HG03354 (cell line): ENCODE measurements around the gene CMTR1.
A peak's percentile ranks its signal among the peaks of the same experiment; 100 is the strongest.
"Not testable (repeated sequence)": the region's sequence is repeated elsewhere in the genome, so short reads cannot be mapped to it uniquely, and the experiment has no call there.

Experiments used
- ATAC-seq: cut with Tn5 transposase; IDR thresholded peaks from one replicate; pipeline ENCODE4 v1.9.1; 2021; ENCODE audit warnings: mild to moderate bottlenecking; ENCODE audit not compliant: unreplicated experiment, poor library complexity, severe bottlenecking

Gene CMTR1, protein sequence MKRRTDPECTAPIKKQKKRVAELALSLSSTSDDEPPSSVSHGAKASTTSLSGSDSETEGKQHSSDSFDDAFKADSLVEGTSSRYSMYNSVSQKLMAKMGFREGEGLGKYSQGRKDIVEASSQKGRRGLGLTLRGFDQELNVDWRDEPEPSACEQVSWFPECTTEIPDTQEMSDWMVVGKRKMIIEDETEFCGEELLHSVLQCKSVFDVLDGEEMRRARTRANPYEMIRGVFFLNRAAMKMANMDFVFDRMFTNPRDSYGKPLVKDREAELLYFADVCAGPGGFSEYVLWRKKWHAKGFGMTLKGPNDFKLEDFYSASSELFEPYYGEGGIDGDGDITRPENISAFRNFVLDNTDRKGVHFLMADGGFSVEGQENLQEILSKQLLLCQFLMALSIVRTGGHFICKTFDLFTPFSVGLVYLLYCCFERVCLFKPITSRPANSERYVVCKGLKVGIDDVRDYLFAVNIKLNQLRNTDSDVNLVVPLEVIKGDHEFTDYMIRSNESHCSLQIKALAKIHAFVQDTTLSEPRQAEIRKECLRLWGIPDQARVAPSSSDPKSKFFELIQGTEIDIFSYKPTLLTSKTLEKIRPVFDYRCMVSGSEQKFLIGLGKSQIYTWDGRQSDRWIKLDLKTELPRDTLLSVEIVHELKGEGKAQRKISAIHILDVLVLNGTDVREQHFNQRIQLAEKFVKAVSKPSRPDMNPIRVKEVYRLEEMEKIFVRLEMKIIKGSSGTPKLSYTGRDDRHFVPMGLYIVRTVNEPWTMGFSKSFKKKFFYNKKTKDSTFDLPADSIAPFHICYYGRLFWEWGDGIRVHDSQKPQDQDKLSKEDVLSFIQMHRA

DNA sequence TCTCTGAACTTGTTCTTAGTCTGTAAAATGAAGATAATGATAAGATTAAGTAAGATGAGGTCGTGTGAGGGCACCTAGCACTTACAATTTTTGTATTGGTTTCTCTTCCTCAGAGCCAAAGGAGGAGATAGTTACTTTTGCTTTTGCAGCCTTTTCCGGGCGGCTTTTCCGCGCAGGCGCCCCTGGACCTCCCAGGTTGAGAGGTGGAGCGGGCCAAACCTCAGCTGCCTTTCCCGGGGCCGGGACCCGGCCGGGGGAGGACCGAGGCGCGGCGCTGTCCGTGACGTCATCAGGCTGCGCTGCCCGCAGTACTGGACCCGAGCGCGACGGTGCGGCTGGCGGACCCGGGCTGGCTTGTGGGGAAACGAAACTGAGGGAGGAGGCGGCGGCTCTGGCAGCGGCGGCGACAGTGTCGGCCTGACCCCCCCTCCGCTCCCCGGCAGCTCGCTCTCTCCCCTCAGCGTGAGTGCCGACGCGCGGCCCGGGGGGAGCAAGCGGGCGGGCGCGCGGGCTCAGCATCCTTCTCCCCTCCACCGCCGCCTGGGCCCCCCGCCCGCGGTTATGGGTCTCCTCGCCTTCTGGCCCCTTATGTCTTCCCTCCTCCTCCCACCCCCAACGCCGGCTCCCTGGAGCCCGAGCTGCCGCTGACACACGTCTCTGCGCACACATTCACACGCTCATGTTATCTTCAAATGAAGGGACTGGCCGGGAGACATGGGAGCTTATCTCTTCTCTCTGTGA lies at the start of gene CMTR1:
Gene CMTR1, plus strand, starts transcription at position 306 of the 741 bp plus-strand sequence. CDS start 2,409 bp downstream, outside the sequence.
- ATAC-seq = peak; percentile 84

DNA sequence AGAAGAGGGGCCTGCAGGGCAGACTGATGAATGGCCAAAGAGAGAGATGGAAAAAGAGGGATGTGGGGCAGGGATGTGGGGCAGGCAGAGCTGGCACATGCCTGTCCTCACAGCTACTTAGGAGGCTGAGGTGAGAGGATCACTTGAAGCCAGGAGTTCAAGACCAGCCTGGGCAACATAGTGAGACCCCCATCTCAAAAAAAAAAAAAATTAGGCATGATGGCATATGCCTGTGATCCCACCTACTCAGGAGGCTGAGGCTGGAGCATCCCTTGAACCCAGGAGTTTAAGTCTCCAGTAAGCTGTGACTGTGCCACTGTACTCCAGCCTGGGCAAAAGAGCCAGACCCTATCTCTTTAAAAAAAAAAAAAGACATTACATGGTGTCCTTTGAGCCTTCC lies 44.4 kb upstream of the CMTR1 start:
- no peak for ATAC-seq

GRCh38 chr6:37389857-37390256 lies 43.2 kb upstream of the CMTR1 start:
- no peak for ATAC-seq

- ATAC-seq = no peak
Measured at GRCh38 chr6:37391120-37391519, 41.9 kb upstream of the CMTR1 start.

GRCh38 chr6:37392821-37393220 lies 40.2 kb upstream of the CMTR1 start:
- ATAC-seq = no peak

GRCh38 chr6:37393381-37393929 lies 39.6 kb upstream of the CMTR1 start:
- no peak for ATAC-seq

- ATAC-seq = no peak
Measured at GRCh38 chr6:37396571-37397180, 36.3 kb upstream of the CMTR1 start.

DNA sequence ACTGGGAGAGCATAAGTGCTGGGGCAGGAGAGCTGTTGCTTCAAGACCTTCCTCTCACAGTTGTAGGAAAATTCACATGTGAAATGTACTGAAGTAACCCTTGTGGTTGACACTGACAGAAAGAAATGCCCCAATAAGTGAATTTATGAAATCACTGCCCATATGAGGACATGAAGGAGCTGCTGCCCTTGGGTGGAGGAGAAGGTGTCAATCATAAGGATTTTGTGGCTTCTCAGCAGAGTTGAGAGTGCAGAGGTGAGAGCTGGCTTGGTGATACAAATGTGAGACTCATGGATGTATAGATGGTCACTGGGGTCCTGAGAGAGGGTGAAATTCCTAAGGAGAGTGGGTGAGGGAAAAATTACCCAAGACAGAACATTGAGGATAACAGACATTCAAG lies 33.9 kb upstream of the CMTR1 start:
- no peak for ATAC-seq

- ATAC-seq = no peak
Measured at GRCh38 chr6:37399795-37400490, 33.1 kb upstream of the CMTR1 start.

DNA sequence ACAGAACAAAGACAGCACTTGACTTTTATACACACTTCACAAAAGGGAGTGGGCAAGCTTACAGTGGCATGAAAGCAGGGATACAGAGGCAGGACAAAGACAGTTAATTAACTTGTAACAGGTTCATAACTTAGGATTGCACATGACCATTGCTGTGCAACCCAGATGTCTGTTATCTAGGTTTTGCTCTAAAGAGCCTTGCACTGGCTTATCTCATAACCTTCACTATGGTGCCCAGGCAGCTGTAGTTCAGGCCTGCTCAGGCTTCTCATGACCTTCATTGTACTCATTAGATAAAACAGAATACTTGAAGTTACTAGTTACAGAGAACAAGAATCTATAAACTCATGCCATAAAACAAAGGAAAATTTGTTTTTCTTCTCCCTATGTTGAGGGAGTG lies 31.4 kb upstream of the CMTR1 start:
- ATAC-seq = not testable (repeated sequence)

DNA sequence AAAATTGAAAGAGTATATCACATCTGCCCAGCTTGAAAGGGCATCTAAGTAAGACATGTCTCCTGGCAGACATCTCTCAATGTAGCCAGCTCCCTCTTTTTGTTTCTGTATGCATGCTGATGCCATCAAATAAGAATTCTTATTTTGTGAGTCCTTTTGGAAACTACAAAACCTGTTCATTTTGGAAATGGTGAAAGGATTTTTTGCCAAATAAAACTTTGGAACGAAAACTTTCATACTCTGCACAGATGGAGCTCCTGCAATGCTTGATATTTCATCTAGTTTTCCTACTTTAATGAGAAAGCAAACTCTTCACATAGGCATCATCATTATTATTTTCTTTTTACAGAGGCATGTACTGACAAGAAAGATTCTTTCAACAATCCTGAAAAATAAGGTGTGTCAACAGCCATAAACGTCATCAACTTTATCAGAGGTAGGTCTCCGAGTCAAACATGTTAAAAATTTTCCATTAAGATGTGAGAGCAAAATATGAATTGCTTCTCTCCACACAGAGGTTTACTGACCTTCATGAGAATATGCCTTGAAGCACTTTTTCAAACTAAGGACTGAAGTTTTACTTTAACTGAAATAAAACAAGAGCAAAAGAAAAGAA lies 26.2 kb upstream of the CMTR1 start:
- no peak for ATAC-seq

DNA sequence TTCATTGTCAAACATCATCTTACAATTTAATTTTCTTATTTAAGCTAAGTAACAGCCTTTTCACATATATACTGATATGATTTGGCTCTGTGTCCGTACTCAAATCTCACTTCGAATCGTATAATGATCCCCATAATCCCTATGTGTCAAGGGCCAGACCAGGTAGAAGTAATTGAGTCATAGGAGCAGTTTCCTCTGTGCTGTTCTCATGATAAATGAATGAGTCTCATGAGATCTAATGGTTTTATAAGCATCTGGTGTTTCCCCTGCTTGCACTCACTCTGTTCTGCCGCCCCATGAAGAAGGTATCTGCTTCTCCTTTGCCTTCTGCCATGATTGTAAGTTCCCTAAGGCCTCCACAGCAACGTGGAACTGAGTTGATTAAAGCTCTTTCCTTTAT lies 25.1 kb upstream of the CMTR1 start:
- no peak for ATAC-seq

GRCh38 chr6:37409501-37409900 lies 23.5 kb upstream of the CMTR1 start:
- ATAC-seq = no peak

DNA sequence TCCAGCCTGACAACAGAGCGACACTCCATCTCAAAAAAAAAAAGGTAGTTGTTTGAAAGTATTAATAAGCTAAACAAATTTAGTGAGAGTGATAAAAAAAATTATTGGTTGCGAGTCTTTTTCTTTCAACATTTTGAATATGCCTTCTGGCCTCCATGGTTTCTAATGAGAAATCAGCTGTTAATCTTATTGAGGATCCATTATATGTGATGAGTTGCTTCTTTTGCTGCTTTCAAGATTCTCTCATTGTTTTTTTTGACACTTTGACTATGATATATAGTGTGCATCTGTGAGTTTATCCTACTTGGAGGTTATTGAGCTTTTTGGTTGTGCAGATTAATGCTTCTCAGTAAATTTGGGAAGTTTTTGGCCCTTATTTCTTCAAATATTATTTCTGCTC lies 15.6 kb upstream of the CMTR1 start:
- no peak for ATAC-seq

DNA sequence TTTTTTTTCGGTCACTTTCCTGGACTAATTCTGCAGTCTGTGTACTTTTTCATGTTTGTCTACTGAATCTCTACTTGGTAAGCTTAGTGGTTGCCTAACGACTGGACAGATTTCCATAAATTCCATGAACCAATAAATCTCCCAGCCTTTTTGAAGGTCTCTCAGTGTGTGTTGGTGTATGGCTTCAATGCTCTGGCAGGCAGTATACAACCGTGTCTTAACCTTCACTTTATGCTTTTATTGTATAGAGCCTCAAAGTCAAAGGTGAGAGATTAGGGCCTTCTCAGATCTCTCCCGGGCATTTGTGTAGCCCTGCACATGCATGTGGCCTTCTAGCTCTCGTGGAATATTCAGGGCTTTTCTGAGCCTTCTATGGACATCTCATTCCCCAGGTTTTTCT lies 14.3 kb upstream of the CMTR1 start:
- no peak for ATAC-seq

- ATAC-seq = no peak
Measured at GRCh38 chr6:37426058-37426944, 6.7 kb upstream of the CMTR1 start.

DNA sequence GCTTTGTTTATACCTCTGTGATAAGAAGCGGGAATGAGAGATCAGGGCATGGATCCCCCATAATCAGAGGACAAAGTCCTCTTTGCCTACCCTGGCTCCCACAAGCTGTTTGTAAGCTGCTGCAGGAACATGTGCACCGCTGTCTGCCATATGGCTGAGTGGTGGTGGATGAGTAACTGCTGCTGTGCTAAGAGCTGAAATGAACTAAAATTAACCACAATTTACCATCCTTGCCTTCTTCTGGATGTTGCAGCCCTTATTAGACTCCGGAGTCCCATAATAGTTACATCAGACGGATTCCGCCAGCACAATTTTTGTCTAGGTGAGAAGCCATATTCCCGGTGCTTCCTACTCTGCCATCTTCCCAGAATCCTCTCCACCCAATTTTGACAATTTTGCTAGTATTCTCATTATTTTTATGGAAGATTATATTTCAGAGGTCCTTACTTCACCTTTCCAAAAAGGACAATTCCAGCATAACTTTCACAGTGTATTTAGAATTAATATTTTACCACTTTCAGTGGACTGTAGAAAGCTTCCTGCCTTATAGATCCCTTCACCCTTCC lies 6.0 kb upstream of the CMTR1 start:
- no peak for ATAC-seq
